ENCODE results near the gene LRP5.
A peak's percentile ranks its signal among the peaks of the same experiment; 100 is the strongest.
"Not testable (repeated sequence)": the region's sequence is repeated elsewhere in the genome, so short reads cannot be mapped to it uniquely, and the experiment has no call there.

The LRP5 gene

GRCh38 chr11:68469642-68470041 is 157.3 kb downstream of the LRP5 start:
- no peak for DNase-seq (ENCODE audit: low spot score)

GRCh38 chr11:68470304-68470811 is 158.0 kb downstream of the LRP5 start:
- DNase-seq (ENCODE audit: low spot score) = no peak

GRCh38 chr11:68471360-68472340 is 159.3 kb downstream of the LRP5 start:
- DNase-seq (ENCODE audit: low spot score) = peak; percentile 30

GRCh38 chr11:68472778-68473177 is 160.4 kb downstream of the LRP5 start:
- no peak for DNase-seq (ENCODE audit: low spot score)

- DNase-seq (ENCODE audit: low spot score) = no peak
Observed at GRCh38 chr11:68473693-68474092, 161.3 kb downstream of the LRP5 start.

GRCh38 chr11:68475626-68476025 is 163.2 kb downstream of the LRP5 start:
- not testable (repeated sequence) for DNase-seq (ENCODE audit: low spot score)

- DNase-seq (ENCODE audit: low spot score) = no peak
Observed at GRCh38 chr11:68479390-68479789, 167.0 kb downstream of the LRP5 start.

- no peak for DNase-seq (ENCODE audit: low spot score)
Observed at GRCh38 chr11:68480193-68480592, 167.8 kb downstream of the LRP5 start.

- DNase-seq (ENCODE audit: low spot score) = no peak
Observed at GRCh38 chr11:68480852-68481510, 168.6 kb downstream of the LRP5 start.

GRCh38 chr11:68481579-68482240 is 169.3 kb downstream of the LRP5 start:
- DNase-seq (ENCODE audit: low spot score) = no peak

- DNase-seq (ENCODE audit: low spot score) = no peak
Observed at GRCh38 chr11:68488623-68489022, 176.2 kb downstream of the LRP5 start.

GRCh38 chr11:68495220-68495729 is 182.9 kb downstream of the LRP5 start:
- no peak for DNase-seq (ENCODE audit: low spot score)

GRCh38 chr11:68495872-68496271 is 183.5 kb downstream of the LRP5 start:
- no peak for DNase-seq (ENCODE audit: low spot score)

- DNase-seq (ENCODE audit: low spot score) = no peak
Observed at GRCh38 chr11:68497761-68498160, 185.4 kb downstream of the LRP5 start.

GRCh38 chr11:68498321-68498720 is 185.9 kb downstream of the LRP5 start:
- no peak for DNase-seq (ENCODE audit: low spot score)

All from AG20443 (cell line).